IPS DF 6.9 (cell line): ENCODE measurements around the gene CDH4.

Experiments used
- DNase-seq: peaks from one replicate; pipeline ENCODE4 v3.0.0-alpha.2; 2013; ENCODE audit warnings: low read depth, low spot score
- H3K27ac ChIP-seq: one replicate; pipeline ENCODE4 v1.5.1; 2013; ENCODE audit warnings: low read length, control low read depth
- H3K27me3 ChIP-seq: 2 replicates; pipeline ENCODE4 v1.6.1; 2013; ENCODE audit warnings: mild to moderate bottlenecking, low read length; ENCODE audit not compliant: control insufficient read depth, insufficient read depth
- H3K36me3 ChIP-seq: 2 replicates; pipeline ENCODE4 v1.6.1; 2013; ENCODE audit warnings: low read length; ENCODE audit not compliant: control insufficient read depth, insufficient read depth
- H3K4me1 ChIP-seq: 2 replicates; pipeline ENCODE4 v1.6.1; 2013; ENCODE audit warnings: low read length; ENCODE audit not compliant: control insufficient read depth, insufficient read depth
- H3K4me3 ChIP-seq: 2 replicates; pipeline ENCODE4 v1.5.1; 2013; ENCODE audit warnings: mild to moderate bottlenecking, low read length
- H3K9me3 ChIP-seq: 2 replicates; pipeline ENCODE4 v1.6.1; 2013; ENCODE audit warnings: low read length, inconsistent platforms; ENCODE audit not compliant: control insufficient read depth, insufficient read depth
- WGBS: extraction: QIAGEN DNeasy Blood & Tissue Kit; methylation state at CpG from one replicate; pipeline ENCODE4 v1.1.7; 2013; ENCODE audit warnings: mixed read lengths, missing lambda C conversion rate; ENCODE audit not compliant: insufficient read length, insufficient coverage; 5-methylcytosine and 5-hydroxymethylcytosine counted together

Gene CDH4

DNA sequence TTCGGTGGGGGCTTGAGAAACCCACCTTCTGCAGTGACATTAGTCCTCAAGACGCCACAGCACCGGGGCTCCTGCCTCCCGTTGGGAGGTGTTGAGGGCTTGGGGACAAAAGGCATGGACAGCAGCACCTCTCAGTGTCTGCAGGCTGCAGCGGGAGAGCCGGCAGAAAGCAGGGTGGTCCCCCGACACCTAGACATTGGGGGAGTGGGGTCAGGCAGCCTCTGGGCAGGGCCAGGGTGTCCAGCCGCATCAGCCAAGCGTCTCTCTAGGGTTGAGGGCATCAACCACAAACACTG lies 549.0 kb downstream of the CDH4 start:
- DNase-seq, result no peak
- no CpG with 5 or more reads among the region's 9 CpGs for WGBS
- H3K36me3 ChIP-seq, result no peaks in the 10 kb centered on the region; the same call in 1 of the 2 replicates
- no peak overlapping the region for H3K27ac ChIP-seq
- no peaks in the 10 kb centered on the region; the same call in 1 of the 2 replicates for H3K4me1 ChIP-seq
- no peaks in the 10 kb centered on the region for H3K27me3 ChIP-seq
- no peaks in the 10 kb centered on the region for H3K9me3 ChIP-seq
- no peak overlapping the region for H3K4me3 ChIP-seq

DNA sequence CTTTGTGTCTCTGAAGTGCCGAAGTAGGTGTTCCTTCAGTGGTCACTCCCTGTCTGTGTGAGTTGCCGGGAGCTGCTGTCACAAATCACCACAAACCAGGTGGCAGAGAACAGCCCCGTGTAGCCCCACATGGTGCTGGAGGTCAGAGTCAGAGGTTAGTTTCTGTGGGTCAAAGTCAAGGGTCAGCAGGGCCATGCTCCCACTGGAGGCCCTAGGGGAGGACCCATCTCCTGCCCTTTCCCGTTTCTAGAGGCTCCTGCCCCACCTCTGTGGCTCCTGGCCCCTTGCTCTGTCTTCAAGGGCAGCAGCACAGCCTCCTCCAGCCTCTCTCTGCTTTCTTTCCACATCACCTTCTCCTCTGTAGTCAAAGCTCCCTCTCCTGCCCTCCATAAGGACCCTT lies 549.4 kb downstream of the CDH4 start:
- no peaks in the 10 kb centered on the region; the same call in 1 of the 2 replicates for H3K4me1 ChIP-seq
- H3K27me3 ChIP-seq, result no peaks in the 10 kb centered on the region
- no peaks in the 10 kb centered on the region for H3K9me3 ChIP-seq
- H3K4me3 ChIP-seq, result no peak overlapping the region
- DNase-seq, result no peak
- WGBS, result no CpG with 5 or more reads among the region's 4 CpGs
- no peaks in the 10 kb centered on the region; the same call in 1 of the 2 replicates for H3K36me3 ChIP-seq
- no peak overlapping the region for H3K27ac ChIP-seq

DNA sequence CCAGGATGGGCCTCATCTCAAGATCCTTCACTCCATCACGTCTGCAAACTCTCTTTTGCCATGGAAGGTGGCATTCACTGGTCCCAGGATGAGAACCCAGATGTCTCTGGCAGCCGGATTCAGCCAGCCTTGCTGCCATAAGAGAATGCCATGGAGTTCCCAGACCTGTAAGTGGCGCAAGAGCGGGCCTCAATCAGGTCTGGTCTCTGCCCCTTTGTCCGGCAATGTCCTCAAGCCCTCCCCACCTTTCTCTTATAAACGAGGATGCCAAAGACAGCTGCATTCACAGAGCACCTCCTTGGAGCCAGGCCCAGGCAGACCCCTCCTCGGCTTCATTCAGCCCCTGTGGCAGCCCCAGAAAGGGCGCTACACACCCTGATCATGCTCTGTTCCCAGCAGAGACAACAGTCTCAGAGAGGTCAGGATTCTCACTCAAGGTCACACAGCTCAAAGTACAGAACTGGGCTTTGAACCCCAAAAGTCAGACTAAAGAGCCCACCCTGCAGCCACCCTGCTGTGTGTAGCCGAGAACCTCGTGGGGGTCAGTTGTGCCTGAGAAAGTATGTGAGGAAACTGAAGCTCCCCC lies 549.9 kb downstream of the CDH4 start:
- H3K27ac ChIP-seq, result no peak overlapping the region
- no peaks in the 10 kb centered on the region; the same call in 1 of the 2 replicates for H3K4me1 ChIP-seq
- H3K9me3 ChIP-seq, result no peaks in the 10 kb centered on the region
- H3K4me3 ChIP-seq, result no peak overlapping the region
- no peaks in the 10 kb centered on the region for H3K27me3 ChIP-seq
- no CpG with 5 or more reads among the region's 10 CpGs for WGBS
- no peak for DNase-seq
- no peaks in the 10 kb centered on the region; the same call in 1 of the 2 replicates for H3K36me3 ChIP-seq

GRCh38 chr20:61802721-61803311 lies 550.8 kb downstream of the CDH4 start:
- Histone ChIP-seq H3K4me3 (no peak overlapping the region), H3K27ac (no peak overlapping the region), H3K4me1 (no peaks in the 10 kb centered on the region; the same call in 1 of the 2 replicates), H3K36me3 (no peaks in the 10 kb centered on the region; the same call in 1 of the 2 replicates), H3K27me3 (no peaks in the 10 kb centered on the region), H3K9me3 (no peaks in the 10 kb centered on the region)
- WGBS, result no CpG with 5 or more reads among the region's 36 CpGs
- DNase-seq, result no peak

- Histone ChIP-seq H3K36me3 (no peaks in the 10 kb centered on the region; the same call in 1 of the 2 replicates), H3K9me3 (no peaks in the 10 kb centered on the region), H3K27me3 (no peaks in the 10 kb centered on the region), H3K4me1 (no peaks in the 10 kb centered on the region; the same call in 1 of the 2 replicates), H3K4me3 (no peak overlapping the region), H3K27ac (no peak overlapping the region)
- no CpG with 5 or more reads among the region's 19 CpGs for WGBS
- no peak for DNase-seq
These were observed 551.4 kb downstream of the CDH4 start for GRCh38 chr20:61803416-61803914.

- Histone ChIP-seq H3K27ac (no peak overlapping the region), H3K9me3 (no peaks in the 10 kb centered on the region), H3K4me3 (no peak overlapping the region), H3K4me1 (no peaks in the 10 kb centered on the region; the same call in 1 of the 2 replicates), H3K36me3 (no peaks in the 10 kb centered on the region; the same call in 1 of the 2 replicates), H3K27me3 (no peaks in the 10 kb centered on the region)
- no peak for DNase-seq
- no CpG with 5 or more reads among the region's 27 CpGs for WGBS
These were observed 552.1 kb downstream of the CDH4 start for GRCh38 chr20:61803915-61804751.

DNA sequence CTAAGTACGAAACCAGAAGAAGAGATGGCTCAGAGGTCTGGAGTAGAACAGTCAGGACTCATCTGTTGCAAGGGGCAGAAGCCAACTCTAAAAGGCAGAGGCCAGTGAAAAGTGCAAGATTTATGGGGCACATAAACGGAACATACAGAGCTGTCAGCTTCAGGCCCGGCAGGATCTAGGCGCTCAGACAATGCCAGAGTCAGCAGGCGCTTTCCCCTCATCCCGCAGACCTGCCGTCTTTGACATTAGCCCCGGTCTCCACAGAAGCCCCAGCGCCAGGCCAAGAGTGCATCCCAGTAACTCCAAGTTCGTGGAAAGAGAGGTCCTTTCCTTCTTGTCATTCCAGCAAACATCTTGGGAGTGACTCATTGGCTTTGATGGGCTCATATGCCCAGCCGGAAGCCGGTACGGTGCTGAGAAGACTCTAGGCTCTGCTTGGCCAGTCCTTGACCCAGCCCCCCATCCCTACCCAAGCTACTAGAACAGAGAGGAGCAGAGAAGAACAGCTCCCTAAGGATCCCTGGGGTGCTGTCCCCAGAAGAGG lies 552.8 kb downstream of the CDH4 start:
- DNase-seq, result no peak
- H3K4me1 ChIP-seq, result no peaks in the 10 kb centered on the region; the same call in 1 of the 2 replicates
- WGBS, result no CpG with 5 or more reads among the region's 13 CpGs
- H3K36me3 ChIP-seq, result no peaks in the 10 kb centered on the region; the same call in 1 of the 2 replicates
- H3K27me3 ChIP-seq, result no peaks in the 10 kb centered on the region
- no peaks in the 10 kb centered on the region for H3K9me3 ChIP-seq
- no peak overlapping the region for H3K27ac ChIP-seq
- H3K4me3 ChIP-seq, result no peak overlapping the region

DNA sequence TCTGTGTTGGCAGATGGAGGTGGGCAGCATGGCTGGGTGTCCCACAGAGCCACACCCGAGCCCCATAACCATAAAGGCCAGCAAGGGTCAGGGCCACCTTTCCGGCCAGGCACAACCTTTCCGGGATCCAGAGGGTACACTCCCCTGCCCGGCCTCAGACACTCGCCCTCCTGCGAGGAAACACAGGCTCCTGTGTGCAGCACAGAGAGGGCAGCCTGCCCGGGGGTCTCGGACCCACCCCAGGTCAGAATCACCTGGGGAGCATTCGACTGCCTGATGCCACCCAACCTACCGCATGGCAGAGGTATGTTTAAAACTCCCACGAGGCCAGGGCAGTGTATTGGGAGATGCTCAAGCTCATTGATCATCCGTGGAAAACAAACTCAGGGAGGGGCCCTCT lies 553.3 kb downstream of the CDH4 start:
- Histone ChIP-seq H3K36me3 (no peaks in the 10 kb centered on the region; the same call in 1 of the 2 replicates), H3K27me3 (no peaks in the 10 kb centered on the region)
- no CpG with 5 or more reads among the region's 12 CpGs for WGBS

DNA sequence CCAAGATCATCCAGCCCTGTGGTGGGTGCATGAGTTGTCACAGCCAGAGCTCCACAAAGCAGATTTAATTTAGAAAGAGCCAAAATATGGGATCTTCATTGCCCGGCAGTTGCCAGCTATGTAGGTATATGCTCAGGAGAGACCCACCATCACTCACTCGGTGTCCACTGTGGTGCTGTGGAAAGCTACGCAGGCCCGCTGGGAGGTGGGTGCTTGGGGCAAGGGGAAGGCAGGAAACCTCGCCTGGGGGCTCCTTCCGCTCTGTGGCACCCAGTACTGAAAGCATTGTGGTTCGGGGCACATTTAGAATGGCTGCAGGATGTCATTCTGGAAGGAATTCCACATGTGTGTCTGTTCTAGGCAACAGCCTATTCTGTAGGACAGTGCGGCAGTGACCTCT lies 553.7 kb downstream of the CDH4 start:
- no peaks in the 10 kb centered on the region; the same call in 1 of the 2 replicates for H3K4me1 ChIP-seq
- no peaks in the 10 kb centered on the region for H3K9me3 ChIP-seq
- H3K4me3 ChIP-seq, result no peak overlapping the region
- no peak overlapping the region for H3K27ac ChIP-seq
- no peaks in the 10 kb centered on the region for H3K27me3 ChIP-seq
- DNase-seq, result no peak
- no CpG with 5 or more reads among the region's 8 CpGs for WGBS
- no peaks in the 10 kb centered on the region; the same call in 1 of the 2 replicates for H3K36me3 ChIP-seq

More for the DNA sequence above, 553.3 kb downstream of the CDH4 start:
- no peaks in the 10 kb centered on the region for H3K9me3 ChIP-seq
- H3K4me3 ChIP-seq, result no peak overlapping the region
- H3K27ac ChIP-seq, result no peak overlapping the region
- no peaks in the 10 kb centered on the region; the same call in 1 of the 2 replicates for H3K4me1 ChIP-seq
- DNase-seq, result no peak

GRCh38 chr20:61806314-61806713 lies 554.3 kb downstream of the CDH4 start:
- no peaks in the 10 kb centered on the region for H3K27me3 ChIP-seq
- no peaks in the 10 kb centered on the region; the same call in 1 of the 2 replicates for H3K4me1 ChIP-seq

More at GRCh38 chr20:61806314-61806713, 554.3 kb downstream of the CDH4 start:
- H3K36me3 ChIP-seq, result no peaks in the 10 kb centered on the region; the same call in 1 of the 2 replicates
- H3K9me3 ChIP-seq, result no peaks in the 10 kb centered on the region
- WGBS, result no CpG with 5 or more reads among the region's 16 CpGs
- no peak overlapping the region for H3K27ac ChIP-seq
- H3K4me3 ChIP-seq, result no peak overlapping the region
- DNase-seq, result no peak
